Measurements from ENCODE around the gene TMEM132C.

GRCh38 chr12:128595609-128596008 is 328.6 kb downstream of the TMEM132C start:
- no peak for TF ChIP-seq ZNF7 (CRISPR knock-in tag; IDR thresholded peaks at IDR 0.05)
- no peak for TF ChIP-seq KLF13 (CRISPR knock-in tag; IDR thresholded peaks at IDR 0.05)
- TF ChIP-seq ZNF121 (CRISPR knock-in tag; IDR thresholded peaks at IDR 0.05): no peak
- no peak for TF ChIP-seq ZNF274 (CRISPR knock-in tag; IDR thresholded peaks at IDR 0.05)
- TF ChIP-seq FOXA1 (IDR thresholded peaks at IDR 0.05): no peak
- no peak for TF ChIP-seq FOXA1 (CRISPR knock-in tag; IDR thresholded peaks at IDR 0.05)
